IMR-90 (cell line): ENCODE measurements around the gene ABHD16B. TPM values are rescaled to one million over a fixed set of nuclear protein-coding genes. Genes with fewer than 3 reads are reported as not detected.

Experiments
- BHLHE40 ChIP-seq: fragments of 150-350 bp; IDR thresholded peaks from 2 replicates; pipeline ENCODE4 v1.6.1; 2016; ENCODE audit warnings: mild to moderate bottlenecking, low read depth, low read length
- USF2 ChIP-seq: fragments of 150-350 bp; IDR thresholded peaks from 2 replicates; pipeline ENCODE4 v1.6.1; 2017; ENCODE audit warnings: mild to moderate bottlenecking, antibody characterized with exemption, low read length, low read depth
- polyA plus RNA-seq, 3 experiments: library from polyadenylated mRNA; depleted of rRNA; stranded (reverse); fragments of >200 nt; gene quantifications; 2 replicates each; pipeline ENCODE4 v1.2.3, GENCODE V29; 2012; ENCODE audit warnings: low replicate concordance in 1 of 3
- total RNA-seq: library from RNA; depleted of rRNA; stranded (reverse); fragments of >200 nt; gene quantifications from 2 replicates; pipeline ENCODE4 v1.2.3, GENCODE V29; 2012

The ABHD16B gene
- total and polyA plus RNA-seq, 2 of the 4 experiments (the other 2 are of a cell fraction): 0.05 TPM; not detected in 1

- TF ChIP-seq USF2 (no peak), BHLHE40 (no peak)
Measured at GRCh38 chr20:63863021-63863797, 1.9 kb downstream of the ABHD16B start (continued).
